ENCODE results near the gene LRRC36. TPM values are rescaled to one million over a fixed set of nuclear protein-coding genes. Genes with fewer than 3 reads are reported as not detected.
A peak's percentile ranks its signal among the peaks of the same experiment; 100 is the strongest.

Gene LRRC36
- total RNA-seq, 4 donors from 2014 or later: not detected

- TF ChIP-seq CTCF (IDR thresholded peaks at IDR 0.05 in 4 of 5, conservative IDR thresholded peaks at IDR 0.05 in 1 of 5): no peak
- TF ChIP-seq POLR2A (IDR thresholded peaks at IDR 0.05): no peak
- Histone ChIP-seq H3K36me3 (no peaks in the 10 kb centered on the region), H3K27ac (no peak overlapping the region), H3K4me1 (no peaks in the 10 kb centered on the region), H3K4me3 (no peak overlapping the region), H3K9me3 (no peaks in the 10 kb centered on the region), H3K27me3 (no peaks in the 10 kb centered on the region)
- intact Hi-C loops (cut with DNase I; ENCODE audit: low total_unique reads): no loop called here
- ATAC-seq: no peak
- no peak for DNase-seq
- in situ Hi-C loops (cut with MboI; ENCODE audit: low sequenced_read_pairs in 4 of 4): no loop called here
Measured at GRCh38 chr16:67283039-67283825, 43.4 kb upstream of the LRRC36 start.

GRCh38 chr16:67283826-67284555 lies 42.6 kb upstream of the LRRC36 start:
- TF ChIP-seq POLR2A (IDR thresholded peaks at IDR 0.05) (no peak), CTCF (IDR thresholded peaks at IDR 0.05 in 4 of 5, conservative IDR thresholded peaks at IDR 0.05 in 1 of 5) (no peak)
- H3K9me3 ChIP-seq: no peaks in the 10 kb centered on the region
- H3K27ac ChIP-seq: no peak overlapping the region
- DNase-seq: no peak
- ATAC-seq: no peak
- no peaks in the 10 kb centered on the region for H3K27me3 ChIP-seq
- in situ Hi-C loops (cut with MboI; ENCODE audit: low sequenced_read_pairs in 4 of 4) (no loop called here), intact Hi-C loops (cut with DNase I; ENCODE audit: low total_unique reads) (no loop called here)
- no peak overlapping the region for H3K4me3 ChIP-seq
- H3K36me3 ChIP-seq: no peaks in the 10 kb centered on the region
- no peaks in the 10 kb centered on the region for H3K4me1 ChIP-seq

DNA sequence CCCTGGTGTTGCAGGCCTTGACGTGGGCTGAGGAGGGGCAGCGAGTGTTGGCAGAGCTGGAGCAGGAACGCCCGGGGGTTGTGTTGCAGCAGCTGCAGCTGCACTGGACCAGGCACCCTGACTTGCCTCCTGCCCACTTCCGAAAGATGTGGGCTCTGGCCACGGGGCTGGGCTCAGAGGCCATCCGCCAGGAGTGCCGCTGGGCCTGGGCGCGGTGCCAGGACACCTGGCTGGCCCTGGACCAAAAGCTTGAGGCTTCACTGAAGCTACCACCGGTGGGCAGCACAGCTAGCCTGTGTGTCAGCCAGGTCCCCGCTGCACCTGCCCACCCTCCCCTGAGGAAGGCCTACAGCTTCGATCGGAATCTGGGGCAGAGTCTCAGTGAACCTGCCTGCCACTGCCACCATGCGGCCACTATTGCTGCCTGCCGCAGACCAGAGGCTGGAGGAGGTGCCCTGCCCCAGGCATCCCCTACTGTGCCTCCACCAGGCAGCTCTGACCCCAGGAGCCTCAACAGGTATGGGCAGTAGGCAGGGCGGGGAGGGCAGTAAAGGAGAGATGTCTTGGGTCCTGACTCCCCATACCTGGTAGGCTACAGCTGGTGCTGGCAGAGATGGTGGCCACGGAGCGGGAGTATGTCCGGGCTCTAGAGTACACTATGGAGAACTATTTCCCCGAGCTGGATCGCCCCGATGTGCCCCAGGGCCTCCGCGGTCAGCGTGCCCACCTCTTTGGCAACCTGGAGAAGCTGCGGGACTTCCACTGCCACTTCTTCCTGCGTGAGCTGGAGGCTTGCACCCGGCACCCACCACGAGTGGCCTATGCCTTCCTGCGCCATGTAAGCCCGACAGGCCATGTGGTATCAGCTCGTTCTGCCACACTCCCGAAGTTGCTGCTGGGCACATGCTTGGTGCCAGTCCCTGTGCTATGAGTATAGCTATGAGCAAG lies 41.6 kb upstream of the LRRC36 start:
- Histone ChIP-seq H3K9me3 (no peaks in the 10 kb centered on the region), H3K4me1 (no peaks in the 10 kb centered on the region), H3K27me3 (no peaks in the 10 kb centered on the region), H3K27ac (no peak overlapping the region), H3K4me3 (no peak overlapping the region), H3K36me3 (no peaks in the 10 kb centered on the region)
- DNase-seq (peak; percentile 27 to 54), ATAC-seq (peak; percentile 79 to 84)
- TF ChIP-seq CTCF (IDR thresholded peaks at IDR 0.05 in 4 of 5, conservative IDR thresholded peaks at IDR 0.05 in 1 of 5) (peak; percentile 29 to 71 (median 65)), POLR2A (IDR thresholded peaks at IDR 0.05) (no peak)
- in situ Hi-C loops (cut with MboI; ENCODE audit: low sequenced_read_pairs in 4 of 4): no loop called here
- intact Hi-C loops (cut with DNase I; ENCODE audit: low total_unique reads): loop anchor here (1.0 kb wide), 1 partner anchor 25 kb away; no protein-coding TSS in a partner anchor

DNA sequence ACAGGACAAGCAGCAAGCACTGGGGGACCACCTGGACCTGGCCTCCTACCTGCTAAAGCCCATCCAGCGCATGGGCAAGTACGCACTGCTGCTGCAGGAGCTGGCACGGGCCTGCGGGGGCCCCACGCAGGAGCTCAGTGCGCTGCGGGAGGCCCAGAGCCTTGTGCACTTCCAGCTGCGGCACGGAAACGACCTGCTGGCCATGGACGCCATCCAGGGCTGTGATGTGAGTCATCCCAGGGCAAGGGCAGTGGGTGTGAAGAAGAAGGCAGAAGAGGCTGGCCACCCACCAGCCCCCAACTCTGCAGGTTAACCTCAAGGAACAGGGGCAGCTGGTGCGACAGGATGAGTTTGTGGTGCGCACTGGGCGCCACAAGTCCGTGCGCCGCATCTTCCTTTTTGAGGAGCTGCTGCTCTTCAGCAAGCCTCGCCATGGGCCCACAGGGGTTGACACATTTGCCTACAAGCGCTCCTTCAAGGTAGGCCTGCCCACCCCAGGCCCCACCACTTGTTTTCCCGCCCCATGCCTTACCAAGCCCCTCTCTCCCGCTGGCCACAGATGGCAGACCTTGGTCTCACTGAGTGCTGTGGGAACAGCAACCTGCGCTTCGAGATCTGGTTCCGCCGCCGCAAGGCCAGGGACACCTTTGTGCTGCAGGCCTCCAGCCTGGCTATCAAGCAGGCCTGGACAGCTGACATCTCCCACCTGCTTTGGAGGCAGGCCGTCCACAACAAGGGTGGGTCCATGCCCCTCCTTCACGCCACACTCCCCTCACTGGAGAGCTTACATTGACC lies 40.0 kb upstream of the LRRC36 start:
- in situ Hi-C loops (cut with MboI; ENCODE audit: low sequenced_read_pairs in 4 of 4): no loop called here
- Histone ChIP-seq H3K4me3 (no peak overlapping the region), H3K27me3 (no peaks in the 10 kb centered on the region), H3K4me1 (no peaks in the 10 kb centered on the region), H3K9me3 (no peaks in the 10 kb centered on the region), H3K27ac (no peak overlapping the region), H3K36me3 (no peaks in the 10 kb centered on the region)
- intact Hi-C loops (cut with DNase I; ENCODE audit: low total_unique reads): no loop called here
- no peak for DNase-seq
- TF ChIP-seq POLR2A (IDR thresholded peaks at IDR 0.05): no peak
- no peak for TF ChIP-seq CTCF (IDR thresholded peaks at IDR 0.05 in 4 of 5, conservative IDR thresholded peaks at IDR 0.05 in 1 of 5)
- ATAC-seq: no peak
